Lung microvascular endothelial cell (primary cell): ENCODE results near the gene HRH1. TPM values are rescaled to one million over a fixed set of nuclear protein-coding genes. Genes with fewer than 3 reads are reported as not detected.
A peak's percentile ranks its signal among the peaks of the same experiment; 100 is the strongest.
"Not testable (repeated sequence)": the region's sequence is repeated elsewhere in the genome, so short reads cannot be mapped to it uniquely, and the experiment has no call there.

Experiments
- DNase-seq, 2 donors: peaks; one replicate each; pipeline versions ENCODE4 v3.0.0 to v3.0.0-alpha.2; 2010; ENCODE audit warnings: low read depth in 2 of 2
- total RNA-seq: library from RNA; depleted of rRNA; stranded (reverse); fragments of >200 nt; gene quantifications from 2 replicates; pipeline ENCODE4 v1.2.1, GENCODE V29; 2014

Gene HRH1
- total RNA-seq, 1 donor from 2014 or later, result 1.6 TPM

DNA sequence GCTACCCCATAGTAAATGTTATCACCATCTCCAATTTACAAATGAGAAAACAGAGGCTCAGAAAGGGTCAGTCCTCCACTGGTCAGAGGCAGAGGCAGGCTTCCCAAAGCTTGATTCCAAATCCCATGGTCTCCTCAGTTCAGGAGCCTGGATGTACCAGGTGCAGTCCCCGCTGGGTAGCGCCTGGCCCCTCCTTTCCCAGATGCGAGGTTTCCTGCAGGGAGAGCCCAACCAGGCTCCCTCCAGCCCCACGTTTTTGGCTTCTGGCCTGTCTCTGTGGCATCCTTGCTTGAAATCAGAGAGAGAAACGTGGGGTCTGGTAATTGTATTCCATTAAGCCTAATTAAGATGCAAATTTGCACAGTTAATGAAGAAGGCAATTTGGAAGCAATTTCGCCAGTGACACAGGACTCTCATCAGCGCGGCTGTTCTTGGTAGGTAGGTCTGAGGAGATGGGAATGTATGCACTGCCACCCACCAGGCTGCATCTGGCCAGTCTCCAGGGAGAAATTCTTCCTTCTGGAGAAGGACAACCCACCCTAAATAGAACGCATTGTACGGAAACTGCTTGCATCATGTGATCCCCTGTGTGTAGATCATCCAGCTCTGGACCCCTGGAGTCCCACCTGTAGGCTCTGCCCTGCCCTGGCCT, 50.5 kb downstream of the HRH1 start:
- DNase-seq, result peak in 1 of 2 donors; percentile 21

DNA sequence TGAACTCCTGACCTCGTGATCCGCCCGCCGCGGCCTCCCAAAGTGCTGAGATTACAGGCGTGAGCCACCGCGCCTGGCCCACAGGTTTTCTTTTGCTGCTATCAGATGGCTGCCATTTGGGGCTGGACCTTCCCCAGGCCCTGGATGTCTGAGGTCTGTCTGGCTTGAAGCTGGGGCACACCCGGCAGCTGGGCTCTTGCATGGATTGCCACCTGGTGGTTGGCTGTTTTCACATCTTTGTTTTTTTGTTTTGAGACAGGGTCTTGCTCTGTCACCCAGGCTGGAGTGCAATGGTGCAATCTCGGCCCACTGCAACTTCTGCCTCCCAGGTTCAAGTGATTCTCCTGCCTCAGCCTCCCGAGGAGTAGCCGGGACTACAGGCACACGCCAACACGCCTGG, 51.6 kb downstream of the HRH1 start:
- DNase-seq, result peak; percentile 66 to 71

GRCh38 chr3:11206316-11206715, 52.0 kb downstream of the HRH1 start:
- DNase-seq, result no peak

DNA sequence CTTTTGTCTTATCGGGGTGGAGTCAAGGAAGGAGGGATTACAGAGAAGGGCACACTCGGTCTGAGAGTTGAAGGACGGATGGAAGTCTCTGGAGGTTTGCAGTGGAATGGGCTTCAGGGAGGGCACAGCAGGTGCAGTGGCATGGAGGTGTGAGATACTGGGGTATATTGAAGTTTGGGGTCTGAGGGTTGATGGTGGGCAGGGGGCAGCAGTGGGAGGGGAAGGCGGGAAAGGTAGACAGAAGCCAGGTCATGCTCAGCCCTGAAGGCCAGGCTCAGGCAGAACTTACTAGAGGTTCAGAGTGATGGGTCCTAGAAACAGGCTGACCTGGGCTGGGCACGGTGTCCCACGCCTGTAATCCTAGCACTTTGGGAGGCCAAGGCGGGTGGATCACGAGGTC, 52.7 kb downstream of the HRH1 start:
- DNase-seq, result no peak

GRCh38 chr3:11211531-11212298, 57.4 kb downstream of the HRH1 start:
- peak in 1 of 2 donors; percentile 54 for DNase-seq

- peak; percentile 25 to 61 for DNase-seq
Measured at GRCh38 chr3:11212299-11212608, 58.0 kb downstream of the HRH1 start.

- DNase-seq, result peak; percentile 69 to 83
Measured at GRCh38 chr3:11212784-11213183, 58.5 kb downstream of the HRH1 start.

- DNase-seq, result peak in 1 of 2 donors; percentile 33
Measured at GRCh38 chr3:11213810-11214450, 59.6 kb downstream of the HRH1 start.

DNA sequence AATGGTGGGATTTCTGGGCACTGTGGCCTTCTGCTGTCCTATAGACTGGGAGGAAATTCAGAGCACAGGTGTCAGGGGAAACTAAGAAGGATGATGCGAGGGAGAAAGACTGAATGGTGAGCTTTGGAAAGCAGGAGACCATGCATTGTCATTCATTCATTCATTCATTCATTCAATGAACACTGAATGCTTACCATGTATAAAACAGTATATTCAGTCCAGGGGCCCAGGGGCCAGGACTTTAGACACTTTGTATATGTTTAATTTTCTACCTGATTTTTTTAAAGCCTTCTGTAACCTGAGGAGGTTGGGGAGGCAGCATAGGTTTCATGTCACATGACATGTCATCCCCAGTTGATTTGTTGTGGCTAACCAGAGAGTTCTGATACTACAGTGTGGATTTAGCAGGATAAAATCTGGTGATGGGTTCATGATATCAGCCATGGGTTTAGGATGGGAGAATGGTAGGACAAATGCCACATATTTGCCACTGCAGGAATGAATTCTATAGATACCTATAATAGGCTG, 60.2 kb downstream of the HRH1 start:
- no peak for DNase-seq

DNA sequence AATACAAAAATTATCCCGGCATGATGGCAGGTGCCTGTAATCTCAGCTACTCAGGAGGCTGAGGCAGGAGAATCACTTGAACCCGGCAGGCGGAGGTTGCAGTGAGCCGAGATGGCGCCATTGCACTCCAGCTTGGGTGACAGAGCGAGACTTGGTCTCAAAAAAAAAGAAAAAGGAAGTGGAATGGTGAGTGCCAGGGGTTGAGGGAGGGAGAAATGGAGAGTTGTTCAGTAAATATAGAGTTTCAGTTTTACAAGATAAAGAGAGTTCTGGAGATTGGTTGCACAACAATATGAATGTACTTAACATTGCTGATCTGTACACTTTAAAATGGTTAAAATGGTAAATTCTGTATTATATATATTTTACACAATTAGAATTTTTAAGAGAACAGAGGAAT, 63.1 kb downstream of the HRH1 start:
- DNase-seq, result not testable (repeated sequence)

GRCh38 chr3:11220230-11220629, 65.9 kb downstream of the HRH1 start:
- DNase-seq, result peak in 1 of 2 donors; percentile 28

DNA sequence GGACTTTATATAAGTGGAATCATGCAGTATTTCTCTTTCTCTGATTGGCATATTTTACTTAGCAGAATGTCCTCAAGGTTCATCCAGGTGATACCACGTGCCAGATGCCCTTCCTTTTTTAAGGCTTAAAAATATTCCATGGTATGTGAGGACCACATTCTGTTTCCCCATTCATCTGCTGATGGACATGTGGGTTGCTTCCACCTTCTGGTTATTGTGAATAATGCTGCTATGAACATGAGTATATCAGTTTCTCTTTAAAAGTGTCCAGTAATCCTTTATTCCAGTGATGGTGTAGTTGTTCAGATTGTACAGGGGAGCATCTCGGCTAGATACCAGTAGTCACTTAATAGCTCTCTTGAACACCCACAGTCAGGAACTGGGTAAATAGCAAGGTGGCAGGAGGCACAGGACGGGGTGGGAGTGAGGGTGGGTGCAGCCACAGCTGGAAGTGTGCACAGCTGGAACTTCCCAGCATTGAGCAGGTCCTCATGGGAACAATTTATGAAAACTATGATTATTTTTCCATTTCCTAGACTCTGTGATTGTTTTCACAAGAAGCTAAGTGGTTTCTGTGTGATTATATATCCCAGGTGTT, 67.6 kb downstream of the HRH1 start:
- DNase-seq, result peak; percentile 39 to 61

GRCh38 chr3:11224010-11224409, 69.7 kb downstream of the HRH1 start:
- DNase-seq, result no peak

DNA sequence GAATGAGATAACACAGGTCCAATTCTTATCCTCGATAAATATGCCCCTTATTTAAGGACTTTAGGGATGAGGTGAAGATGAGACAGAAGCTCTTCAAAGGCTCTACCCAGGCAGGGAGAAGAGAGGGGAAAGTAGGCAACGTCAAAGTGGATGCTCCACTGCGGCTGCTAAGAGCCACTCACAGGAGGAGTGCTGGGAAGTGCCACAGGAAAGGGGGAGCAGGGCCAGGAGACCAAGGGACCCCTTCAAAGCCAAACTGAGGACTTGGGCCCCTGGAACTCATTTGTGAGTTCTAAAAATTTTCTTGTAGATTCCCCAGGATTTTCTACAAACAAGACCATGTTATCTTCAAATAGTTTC, 70.6 kb downstream of the HRH1 start:
- DNase-seq, result no peak

DNA sequence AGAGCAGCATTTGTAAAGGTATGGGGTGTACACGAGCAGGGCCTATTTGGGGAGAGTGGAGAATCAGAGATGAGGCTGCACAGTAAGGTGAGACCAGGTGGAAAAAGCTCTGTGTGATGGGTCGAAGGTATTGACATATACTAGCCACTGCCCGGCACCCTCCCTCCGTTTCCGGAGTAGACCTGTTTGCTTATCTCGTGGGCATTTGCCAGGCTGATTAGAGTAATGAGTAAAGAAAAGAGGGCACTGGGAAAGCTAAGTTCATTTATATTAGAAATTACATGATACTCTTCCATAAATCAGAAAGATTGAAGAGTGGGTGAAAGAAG, 71.7 kb downstream of the HRH1 start:
- DNase-seq, result no peak

- DNase-seq, result no peak
Measured at GRCh38 chr3:11228041-11228440, 73.7 kb downstream of the HRH1 start.

GRCh38 chr3:11230125-11230524, 75.8 kb downstream of the HRH1 start:
- no peak for DNase-seq

GRCh38 chr3:11230832-11231231, 76.5 kb downstream of the HRH1 start:
- no peak for DNase-seq

- DNase-seq, result peak in 1 of 2 donors; percentile 34
Measured at GRCh38 chr3:11235385-11235784, 81.1 kb downstream of the HRH1 start.

DNA sequence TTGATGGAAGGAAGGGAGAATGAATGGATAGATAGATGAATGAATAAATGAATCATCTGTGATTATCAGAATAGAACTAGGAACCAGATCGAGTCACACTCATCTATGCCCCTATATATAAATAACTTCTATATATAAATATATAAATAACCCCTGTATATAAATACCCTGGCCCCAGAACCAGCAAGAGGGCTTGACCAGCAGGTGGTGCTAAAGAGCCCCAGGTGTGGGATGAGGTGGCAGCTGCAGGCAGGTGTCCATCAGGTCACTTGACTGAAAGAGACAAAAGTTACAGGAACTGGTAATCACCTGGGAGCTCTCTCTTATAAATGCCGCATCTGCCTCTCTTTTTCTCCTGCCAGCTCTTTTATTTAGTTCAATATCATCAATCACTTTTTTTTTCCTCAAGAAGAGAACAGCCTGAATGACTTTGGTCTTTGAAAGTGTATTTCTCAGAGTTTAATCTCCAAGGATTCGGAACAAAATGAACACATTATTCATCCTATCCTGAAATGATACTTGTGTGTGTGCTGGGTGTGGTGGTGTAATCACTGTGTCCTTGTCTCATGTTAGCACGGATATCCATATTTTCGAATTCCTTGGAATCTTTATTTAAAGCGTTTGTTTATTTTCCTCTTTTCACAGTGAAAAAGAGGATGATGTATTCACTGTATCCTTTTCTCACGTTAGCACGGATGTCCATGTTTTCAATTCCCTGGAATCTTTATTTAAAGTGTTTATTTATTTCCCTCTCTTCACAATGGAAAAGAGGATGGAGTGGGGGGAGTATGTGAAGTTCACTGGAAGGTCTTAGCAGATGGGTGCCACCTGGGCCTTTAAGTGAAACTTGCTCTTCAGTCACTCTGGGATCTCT, 82.5 kb downstream of the HRH1 start:
- DNase-seq, result peak; percentile 77 to 93

DNA sequence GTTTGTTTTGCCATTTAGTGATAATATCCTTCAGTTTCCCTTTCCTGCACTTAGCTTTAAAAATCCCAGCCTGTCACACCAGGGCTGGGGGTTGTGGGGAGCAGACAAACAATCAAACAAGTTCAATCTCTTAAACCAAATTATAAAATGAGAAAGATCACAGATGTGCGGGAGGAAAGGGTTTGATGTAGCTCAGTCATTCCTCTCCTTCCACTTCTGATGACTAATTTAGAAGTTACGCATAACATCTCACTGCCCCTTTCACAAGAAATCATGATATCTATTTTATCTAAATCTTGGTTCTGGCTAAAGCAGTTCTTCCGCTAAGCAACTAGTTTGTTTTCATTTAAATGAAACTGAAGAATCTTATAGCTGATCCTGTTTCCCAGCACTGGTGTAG, 83.8 kb downstream of the HRH1 start:
- DNase-seq, result peak in 1 of 2 donors; percentile 92
